ENCODE results near the gene LSM5. TPM values are rescaled to one million over a fixed set of nuclear protein-coding genes. Genes with fewer than 3 reads are reported as not detected.

LSM5 gene
- total and polyA plus RNA-seq, 7 donors = 19.6 to 108 (median 44.3) TPM

DNA sequence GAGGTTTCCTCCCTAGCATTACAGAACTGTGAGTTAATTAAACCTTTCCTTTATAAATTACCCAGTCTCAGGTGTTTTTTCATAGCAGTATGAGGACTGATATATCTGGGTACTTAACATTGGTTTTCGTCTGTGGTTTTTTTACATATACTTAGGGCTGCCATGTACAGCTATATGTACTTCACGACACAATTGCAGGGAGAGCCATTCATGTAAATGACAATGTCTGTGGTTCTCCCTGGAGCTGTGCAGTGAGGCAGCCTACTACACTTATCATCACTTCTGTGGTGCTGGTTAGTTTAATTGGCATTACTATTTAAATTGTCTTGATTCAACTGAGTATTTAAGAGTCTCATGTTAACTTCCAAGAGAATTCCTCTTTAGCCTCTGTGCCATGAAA is 45.8 kb upstream of the LSM5 start:
- peaks cover 23% of the 10 kb centered on the region for H3K4me1 ChIP-seq
- ATAC-seq (no peak), DNase-seq (no peak)
- peaks cover 0 to 2% of the 10 kb centered on the region in 2 donors for H3K36me3 ChIP-seq (ENCODE audit: insufficient read depth in 1 of 2, low read depth in 1 of 2)
- H3K27me3 ChIP-seq (ENCODE audit: insufficient read depth in 3 of 3, low read length in 2 of 3) = no peaks in the 10 kb centered on the region
- no peak overlapping the region for H3K4me3 ChIP-seq
- no peaks in the 10 kb centered on the region for H3K9me3 ChIP-seq
- no peak overlapping the region for H3K27ac ChIP-seq
- TF ChIP-seq, protein P1, sequence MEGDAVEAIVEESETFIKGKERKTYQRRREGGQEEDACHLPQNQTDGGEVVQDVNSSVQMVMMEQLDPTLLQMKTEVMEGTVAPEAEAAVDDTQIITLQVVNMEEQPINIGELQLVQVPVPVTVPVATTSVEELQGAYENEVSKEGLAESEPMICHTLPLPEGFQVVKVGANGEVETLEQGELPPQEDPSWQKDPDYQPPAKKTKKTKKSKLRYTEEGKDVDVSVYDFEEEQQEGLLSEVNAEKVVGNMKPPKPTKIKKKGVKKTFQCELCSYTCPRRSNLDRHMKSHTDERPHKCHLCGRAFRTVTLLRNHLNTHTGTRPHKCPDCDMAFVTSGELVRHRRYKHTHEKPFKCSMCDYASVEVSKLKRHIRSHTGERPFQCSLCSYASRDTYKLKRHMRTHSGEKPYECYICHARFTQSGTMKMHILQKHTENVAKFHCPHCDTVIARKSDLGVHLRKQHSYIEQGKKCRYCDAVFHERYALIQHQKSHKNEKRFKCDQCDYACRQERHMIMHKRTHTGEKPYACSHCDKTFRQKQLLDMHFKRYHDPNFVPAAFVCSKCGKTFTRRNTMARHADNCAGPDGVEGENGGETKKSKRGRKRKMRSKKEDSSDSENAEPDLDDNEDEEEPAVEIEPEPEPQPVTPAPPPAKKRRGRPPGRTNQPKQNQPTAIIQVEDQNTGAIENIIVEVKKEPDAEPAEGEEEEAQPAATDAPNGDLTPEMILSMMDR (IDR thresholded peaks at IDR 0.05) = no peak
- intact Hi-C loops (cut with DNase I) = no loop called here
- WGBS, 3 donors = 95 to 98% (median 98%) methylated on average over 2 of the region's 2 CpGs

DNA sequence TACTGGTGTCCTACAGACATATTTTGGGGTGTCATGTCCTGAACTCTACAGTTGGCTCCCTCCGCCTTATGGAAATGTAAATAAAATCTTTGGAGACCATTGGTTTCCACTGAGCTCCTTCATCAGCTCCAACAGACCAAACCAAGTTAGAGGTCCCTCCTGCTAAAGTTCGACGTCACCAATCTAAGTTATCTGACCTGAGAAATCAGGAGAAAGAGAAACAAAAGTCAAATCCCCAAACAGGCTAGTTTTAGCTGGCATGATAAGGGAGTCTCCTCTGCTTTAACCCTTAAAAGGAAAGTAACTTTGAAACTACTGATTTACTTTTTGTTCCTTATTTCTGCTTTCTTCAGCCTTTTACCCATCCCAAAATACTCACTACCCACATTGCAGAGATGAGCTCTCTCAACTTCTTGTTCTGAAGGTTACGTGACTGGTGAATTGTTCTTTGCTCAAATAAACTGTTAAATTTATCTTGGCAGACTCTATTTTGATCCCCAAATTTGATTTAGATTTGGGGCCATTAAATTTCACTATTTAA is 45.1 kb upstream of the LSM5 start:
- Histone ChIP-seq H3K4me1 (peaks cover 21% of the 10 kb centered on the region), H3K27ac (no peak overlapping the region), H3K36me3 (ENCODE audit: insufficient read depth in 1 of 2, low read depth in 1 of 2) (peaks cover 0 to 2% of the 10 kb centered on the region in 2 donors), H3K27me3 (ENCODE audit: insufficient read depth in 3 of 3, low read length in 2 of 3) (no peaks in the 10 kb centered on the region), H3K4me3 (no peak overlapping the region), H3K9me3 (no peaks in the 10 kb centered on the region)
- TF ChIP-seq, protein P1 (IDR thresholded peaks at IDR 0.05) = no peak
- intact Hi-C loops (cut with DNase I) = no loop called here
- no peak for ATAC-seq
- no peak for DNase-seq
- WGBS, 3 donors = 73 to 98% (median 79%) methylated on average over 4 of the region's 4 CpGs

DNA sequence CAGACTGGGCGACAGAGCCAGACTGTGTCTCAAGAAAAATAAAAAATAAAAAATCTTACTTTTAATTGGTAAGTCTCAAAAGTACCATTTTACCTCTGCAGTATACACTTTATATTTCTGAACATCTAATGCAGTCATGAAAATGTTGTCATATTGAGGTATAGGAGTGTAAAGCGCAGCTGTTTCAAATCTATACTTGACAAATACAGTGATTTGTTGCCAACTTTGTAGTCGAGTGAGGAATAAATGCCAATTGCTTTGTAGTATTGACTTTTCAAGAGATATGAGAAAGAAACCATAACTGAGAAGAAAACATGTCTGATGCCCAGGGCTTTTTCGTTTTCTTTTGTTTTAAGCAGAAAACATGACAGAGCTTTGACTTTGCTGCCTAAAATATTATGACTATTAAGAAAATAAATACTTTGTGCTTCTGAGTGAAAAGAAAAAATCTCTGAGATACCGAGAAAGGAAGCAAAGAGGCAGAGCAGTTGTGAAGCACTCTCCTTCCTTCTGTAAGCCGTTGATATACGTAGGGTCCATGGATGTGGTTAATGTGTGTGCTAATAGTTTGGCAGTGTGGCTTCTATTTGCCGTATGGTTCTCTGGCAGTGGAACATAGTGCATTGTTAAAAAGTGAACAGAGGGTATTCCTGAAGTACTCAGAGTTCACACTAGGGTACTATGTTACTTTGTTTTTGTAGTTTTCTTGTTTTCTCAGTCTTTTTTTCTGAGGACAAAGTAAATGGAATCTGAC is 43.3 kb upstream of the LSM5 start:
- peaks cover 19% of the 10 kb centered on the region for H3K4me1 ChIP-seq
- H3K27me3 ChIP-seq (ENCODE audit: insufficient read depth in 3 of 3, low read length in 2 of 3) = no peaks in the 10 kb centered on the region
- no peak overlapping the region for H3K27ac ChIP-seq
- TF ChIP-seq, protein P1 (IDR thresholded peaks at IDR 0.05) = no peak
- H3K36me3 ChIP-seq (ENCODE audit: insufficient read depth in 1 of 2, low read depth in 1 of 2) = peaks cover 0 to 2% of the 10 kb centered on the region in 2 donors
- H3K4me3 ChIP-seq = no peak overlapping the region
- intact Hi-C loops (cut with DNase I) = loop anchor here in 1 of 2 donors (5.0 kb wide), 1 partner anchor 41 kb away; the partner anchor contains the start of gene LSM5
- DNase-seq (no peak), ATAC-seq (no peak)
- 63 to 70% (median 66%) methylated on average over 8 of the region's 8 CpGs for WGBS, 3 donors
- no peaks in the 10 kb centered on the region for H3K9me3 ChIP-seq

DNA sequence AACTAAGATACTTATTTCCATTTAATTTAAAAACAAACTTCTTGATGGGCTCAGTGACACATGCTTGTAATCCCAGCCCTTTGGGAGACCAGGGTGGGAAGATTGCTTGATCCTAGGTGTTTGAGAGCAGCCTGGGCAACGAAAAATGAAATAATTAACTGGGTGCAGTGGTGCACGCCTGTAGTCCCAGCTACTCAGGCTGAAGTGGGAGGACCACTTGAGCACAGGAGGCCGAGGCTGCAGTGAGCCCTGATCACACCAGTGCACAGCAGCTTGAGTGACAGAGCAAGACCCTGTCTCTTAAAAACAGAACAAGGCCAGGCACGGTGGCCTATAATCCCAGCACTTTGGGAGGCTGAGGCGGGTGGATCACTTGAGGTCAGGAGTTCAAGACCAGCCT is 42.5 kb upstream of the LSM5 start:
- no peak for DNase-seq

More for the DNA sequence above, 42.5 kb upstream of the LSM5 start:
- TF ChIP-seq, protein P1 (IDR thresholded peaks at IDR 0.05) = no peak
- ATAC-seq = peak in 3 of 4 donors; percentile 13 to 41 (median 22)
- intact Hi-C loops (cut with DNase I) = loop anchor here in 1 of 2 donors (5.0 kb wide), 1 partner anchor 40 kb away; the partner anchor contains the start of gene LSM5
- peaks cover 19% of the 10 kb centered on the region for H3K4me1 ChIP-seq
- no peak overlapping the region for H3K4me3 ChIP-seq
- no peaks in the 10 kb centered on the region for H3K9me3 ChIP-seq
- peak overlapping the region; percentile 6 for H3K27ac ChIP-seq
- H3K27me3 ChIP-seq (ENCODE audit: insufficient read depth in 3 of 3, low read length in 2 of 3) = no peaks in the 10 kb centered on the region
- WGBS, 3 donors = 65 to 74% (median 68%) methylated on average over 5 of the region's 5 CpGs
- peaks cover 0 to 2% of the 10 kb centered on the region in 2 donors for H3K36me3 ChIP-seq (ENCODE audit: insufficient read depth in 1 of 2, low read depth in 1 of 2)

Measured in psoas muscle (tissue), 8 donors.